Measurements from ENCODE around the gene SPATA45.
"Not testable (repeated sequence)": the region's sequence is repeated elsewhere in the genome, so short reads cannot be mapped to it uniquely, and the experiment has no call there.

The SPATA45 gene

DNA sequence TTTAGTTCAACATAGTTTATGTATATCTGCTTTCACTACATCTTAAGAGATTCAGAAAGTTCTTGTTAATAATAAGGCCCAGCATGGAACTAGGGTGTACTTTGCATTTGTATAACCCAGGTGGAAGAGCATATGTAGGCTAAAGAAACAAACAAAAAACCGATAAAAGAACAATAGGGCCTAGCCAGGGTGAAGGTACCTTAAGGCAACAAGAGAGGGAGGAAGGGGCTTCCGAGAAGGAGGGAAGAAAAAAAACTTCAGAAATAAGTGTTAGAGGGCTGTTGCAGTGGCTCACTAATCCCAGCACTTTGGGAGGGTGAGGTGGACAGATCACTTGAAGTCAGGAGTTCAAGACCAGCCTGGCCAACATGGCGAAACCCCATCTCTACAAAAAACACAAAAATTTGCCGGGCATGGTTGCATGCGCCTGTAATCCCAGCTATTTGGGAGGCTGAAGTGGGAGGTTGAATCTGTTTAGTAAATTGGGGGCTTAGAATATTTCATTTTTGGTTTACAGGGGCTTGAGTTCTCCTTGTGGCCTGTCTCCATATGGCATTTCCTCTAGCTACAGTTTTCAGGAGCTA is 4.7 kb upstream of the SPATA45 start:
- Histone ChIP-seq H3K27ac (no peak overlapping the region), H3K4me3 (IDR thresholded peaks at IDR 0.05; ENCODE audit: insufficient read depth, low read depth, low read length) (no peak overlapping the region), H3K79me2 (ENCODE audit: insufficient read depth, low read depth) (peaks cover 10% of the 10 kb centered on the region; the same call in 1 of the 2 replicates), H2AFZ (ENCODE audit: low read depth) (no peak overlapping the region), H3K4me2 (no peak overlapping the region), H3K4me1 (ENCODE audit: low read depth, poor library complexity, severe bottlenecking) (peaks cover 9% of the 10 kb centered on the region), H4K20me1 (ENCODE audit: insufficient read depth) (no peaks in the 10 kb centered on the region), H3K27me3 (ENCODE audit: insufficient read depth, low read depth) (no peaks in the 10 kb centered on the region), H3K36me3 (ENCODE audit: insufficient read depth) (no peaks in the 10 kb centered on the region), H3K9ac (no peak overlapping the region)
- TF ChIP-seq, protein P1, sequence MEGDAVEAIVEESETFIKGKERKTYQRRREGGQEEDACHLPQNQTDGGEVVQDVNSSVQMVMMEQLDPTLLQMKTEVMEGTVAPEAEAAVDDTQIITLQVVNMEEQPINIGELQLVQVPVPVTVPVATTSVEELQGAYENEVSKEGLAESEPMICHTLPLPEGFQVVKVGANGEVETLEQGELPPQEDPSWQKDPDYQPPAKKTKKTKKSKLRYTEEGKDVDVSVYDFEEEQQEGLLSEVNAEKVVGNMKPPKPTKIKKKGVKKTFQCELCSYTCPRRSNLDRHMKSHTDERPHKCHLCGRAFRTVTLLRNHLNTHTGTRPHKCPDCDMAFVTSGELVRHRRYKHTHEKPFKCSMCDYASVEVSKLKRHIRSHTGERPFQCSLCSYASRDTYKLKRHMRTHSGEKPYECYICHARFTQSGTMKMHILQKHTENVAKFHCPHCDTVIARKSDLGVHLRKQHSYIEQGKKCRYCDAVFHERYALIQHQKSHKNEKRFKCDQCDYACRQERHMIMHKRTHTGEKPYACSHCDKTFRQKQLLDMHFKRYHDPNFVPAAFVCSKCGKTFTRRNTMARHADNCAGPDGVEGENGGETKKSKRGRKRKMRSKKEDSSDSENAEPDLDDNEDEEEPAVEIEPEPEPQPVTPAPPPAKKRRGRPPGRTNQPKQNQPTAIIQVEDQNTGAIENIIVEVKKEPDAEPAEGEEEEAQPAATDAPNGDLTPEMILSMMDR (conservative IDR thresholded peaks at IDR 0.05; ENCODE audit: low read depth, low read length) = no peak

DNA sequence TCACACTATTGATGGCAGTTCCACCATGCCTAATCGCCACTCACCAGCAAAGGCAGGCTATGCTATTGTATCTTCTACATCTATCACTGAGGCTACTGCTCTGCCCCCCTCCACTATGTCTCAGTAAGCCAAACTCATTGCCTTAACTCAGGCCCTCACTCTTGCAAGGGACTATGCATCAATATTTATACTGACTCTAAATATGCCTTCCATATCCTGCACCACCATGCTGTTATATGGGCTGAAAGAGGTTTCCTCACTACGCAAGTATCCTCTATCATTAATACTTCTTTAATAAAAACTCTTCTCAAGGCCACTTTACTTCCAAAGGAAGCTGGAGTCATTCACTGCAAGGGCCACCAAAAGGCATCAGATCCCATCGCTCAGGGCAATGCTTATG is 2.9 kb downstream of the SPATA45 start:
- not testable (repeated sequence) for H3K27me3 ChIP-seq (ENCODE audit: insufficient read depth, low read depth); H3K9ac ChIP-seq; H3K27ac ChIP-seq; H3K79me2 ChIP-seq (ENCODE audit: insufficient read depth, low read depth); H2AFZ ChIP-seq (ENCODE audit: low read depth); H4K20me1 ChIP-seq (ENCODE audit: insufficient read depth); H3K36me3 ChIP-seq (ENCODE audit: insufficient read depth); H3K4me1 ChIP-seq (ENCODE audit: low read depth, poor library complexity, severe bottlenecking); H3K4me2 ChIP-seq; H3K4me3 ChIP-seq (IDR thresholded peaks at IDR 0.05; ENCODE audit: insufficient read depth, low read depth, low read length)

DNA sequence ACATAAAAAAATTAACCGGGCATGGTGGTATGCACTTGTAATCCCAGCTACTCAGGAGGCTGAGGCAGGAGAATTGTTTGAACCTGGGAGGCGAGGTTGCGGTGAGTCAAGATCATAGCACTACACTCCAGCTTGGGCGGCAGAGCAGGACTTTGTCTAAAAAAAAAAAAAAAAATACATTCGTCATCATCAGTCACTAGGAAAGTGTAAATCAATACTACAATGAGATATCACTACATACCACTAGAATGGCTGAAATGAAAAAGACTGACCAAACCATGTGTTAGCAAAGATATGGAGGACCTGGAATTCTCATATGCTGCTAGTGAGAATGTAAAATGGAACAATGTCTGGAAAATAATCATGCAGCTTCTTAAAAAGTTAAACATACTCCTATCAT is 9.3 kb downstream of the SPATA45 start:
- TF ChIP-seq, protein P1 (conservative IDR thresholded peaks at IDR 0.05; ENCODE audit: low read depth, low read length) = no peak
- Histone ChIP-seq H3K27me3 (ENCODE audit: insufficient read depth, low read depth) (no peaks in the 10 kb centered on the region), H3K4me1 (ENCODE audit: low read depth, poor library complexity, severe bottlenecking) (no peaks in the 10 kb centered on the region), H3K79me2 (ENCODE audit: insufficient read depth, low read depth) (no peaks in the 10 kb centered on the region), H3K9ac (no peak overlapping the region), H3K4me2 (no peak overlapping the region), H2AFZ (ENCODE audit: low read depth) (no peak overlapping the region), H3K36me3 (ENCODE audit: insufficient read depth) (no peaks in the 10 kb centered on the region), H3K4me3 (IDR thresholded peaks at IDR 0.05; ENCODE audit: insufficient read depth, low read depth, low read length) (no peak overlapping the region), H4K20me1 (ENCODE audit: insufficient read depth) (no peaks in the 10 kb centered on the region), H3K27ac (no peak overlapping the region)

DNA sequence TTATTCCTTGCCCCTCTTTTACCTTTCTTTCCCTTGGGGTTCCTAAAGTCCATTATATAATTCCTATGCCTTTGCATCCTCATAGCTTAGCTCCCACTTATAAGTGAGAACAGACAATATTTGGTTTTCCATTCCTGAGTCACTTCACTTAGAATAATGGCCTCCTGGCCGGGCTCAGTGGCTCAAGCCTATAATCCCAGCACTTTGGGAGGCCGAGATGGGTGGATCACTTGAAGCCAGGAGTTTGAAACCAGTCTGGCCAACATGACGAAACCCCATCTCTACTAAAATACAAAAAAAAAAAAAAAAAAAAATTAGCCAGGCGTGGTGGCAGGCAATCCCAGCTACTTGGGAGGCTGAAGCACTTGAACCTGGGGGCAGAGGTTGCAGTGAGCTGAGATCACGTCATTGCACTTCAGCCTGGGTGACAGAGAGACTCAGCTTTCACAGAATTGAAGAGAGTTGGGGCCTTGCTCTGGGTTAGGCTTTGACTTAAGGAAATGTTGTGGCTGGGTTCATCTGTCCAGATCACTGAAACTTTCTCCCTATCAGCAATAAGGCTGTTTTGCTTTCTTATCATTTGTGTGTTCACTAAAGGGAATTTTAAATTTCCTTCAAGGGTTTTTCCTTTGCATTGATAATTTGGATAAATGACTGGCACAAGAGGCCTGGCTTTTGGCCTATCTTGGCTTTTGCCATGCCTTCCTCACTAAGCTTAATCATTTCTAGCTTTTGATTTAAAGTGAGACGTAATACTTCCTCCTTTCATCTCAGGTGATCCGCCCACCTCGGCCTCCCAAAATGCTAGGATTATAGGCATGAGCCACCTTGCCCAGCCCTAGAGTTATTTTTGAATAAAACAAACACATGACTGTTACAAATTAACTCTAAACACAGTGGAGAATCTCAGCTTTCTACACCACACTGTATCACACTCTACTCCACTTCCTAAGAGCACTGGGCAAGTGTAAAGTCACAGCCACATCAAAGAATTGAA is 13.9 kb downstream of the SPATA45 start:
- H3K36me3 ChIP-seq (ENCODE audit: insufficient read depth); H2AFZ ChIP-seq (ENCODE audit: low read depth); H3K4me2 ChIP-seq; H3K4me1 ChIP-seq (ENCODE audit: low read depth, poor library complexity, severe bottlenecking); H4K20me1 ChIP-seq (ENCODE audit: insufficient read depth); H3K4me3 ChIP-seq (IDR thresholded peaks at IDR 0.05; ENCODE audit: insufficient read depth, low read depth, low read length); H3K27me3 ChIP-seq (ENCODE audit: insufficient read depth, low read depth); H3K79me2 ChIP-seq (ENCODE audit: insufficient read depth, low read depth); H3K9ac ChIP-seq; H3K27ac ChIP-seq: not testable (repeated sequence)

DNA sequence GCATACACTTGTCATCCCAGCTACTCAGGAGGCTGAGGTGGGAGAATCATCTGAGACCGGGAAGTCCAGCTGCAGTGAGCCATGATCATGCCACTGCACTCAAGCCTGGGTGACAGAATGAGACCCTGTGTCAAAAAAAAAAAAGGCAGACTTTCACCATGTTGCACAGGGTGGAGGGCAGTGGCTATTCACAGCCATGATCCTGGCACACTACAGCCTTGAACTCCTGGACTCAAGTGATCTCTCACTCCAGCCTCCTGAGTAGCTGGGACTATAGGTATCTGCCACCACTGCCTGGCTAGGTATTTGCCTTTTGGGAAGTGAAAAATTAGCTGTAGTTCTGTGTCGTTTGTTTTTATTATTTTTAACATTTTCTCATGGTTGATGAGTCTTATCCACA is 19.1 kb downstream of the SPATA45 start:
- Histone ChIP-seq H3K27ac (no peak overlapping the region), H3K27me3 (ENCODE audit: insufficient read depth, low read depth) (no peaks in the 10 kb centered on the region), H3K79me2 (ENCODE audit: insufficient read depth, low read depth) (no peaks in the 10 kb centered on the region), H4K20me1 (ENCODE audit: insufficient read depth) (no peaks in the 10 kb centered on the region), H3K4me3 (IDR thresholded peaks at IDR 0.05; ENCODE audit: insufficient read depth, low read depth, low read length) (no peak overlapping the region), H3K4me1 (ENCODE audit: low read depth, poor library complexity, severe bottlenecking) (no peaks in the 10 kb centered on the region), H3K9ac (no peak overlapping the region), H3K36me3 (ENCODE audit: insufficient read depth) (no peaks in the 10 kb centered on the region), H2AFZ (ENCODE audit: low read depth) (no peak overlapping the region), H3K4me2 (no peak overlapping the region)
- TF ChIP-seq, protein P1 (conservative IDR thresholded peaks at IDR 0.05; ENCODE audit: low read depth, low read length) = no peak

Data from KMS-11 (cell line).